Prostate gland (tissue), 2 donors: ENCODE measurements around the gene HEBP2.

Experiments used
- CTCF ChIP-seq, 4 experiments: fragments of 200-600 bp in 2 of 4; fragments of 450-650 bp in 2 of 4; sonication (generic) in 2 of 4; IDR thresholded peaks; 1 replicate in 3 of 4; 2 replicates in 1 of 4; pipeline ENCODE4 v1.5.1; 2016 to 2019; ENCODE audit warnings: antibody characterized with exemption in 4 of 4, mild to moderate bottlenecking in 2 of 4, moderate library complexity in 2 of 4
- POLR2A ChIP-seq: fragments of 450-650 bp; IDR thresholded peaks from one replicate; pipeline ENCODE4 v1.6.1; 2016; ENCODE audit warnings: antibody characterized with exemption, mild to moderate bottlenecking
- POLR2AphosphoS5 ChIP-seq: sonication (generic); formaldehyde crosslinking; IDR thresholded peaks from one replicate; pipeline ENCODE4 v1.6.1; 2017; ENCODE audit warnings: antibody characterized with exemption

- no peak for TF ChIP-seq CTCF (IDR thresholded peaks at IDR 0.05)
- TF ChIP-seq POLR2AphosphoS5, result no peak
- no peak for TF ChIP-seq POLR2A
Observed at GRCh38 chr6:138467901-138468300, 63.9 kb downstream of the HEBP2 start.
